H1 (cell line): ENCODE data around the gene RFLNA.

Source experiments
- GABPA ChIP-seq: IDR thresholded peaks from 2 replicates; pipeline ENCODE4 v1.6.1; 2011; ENCODE audit warnings: mild to moderate bottlenecking, low read length, moderate library complexity, borderline replicate concordance; ENCODE audit not compliant: insufficient read depth
- HDAC6 ChIP-seq: IDR thresholded peaks from one replicate; pipeline ENCODE4 v1.7.1; 2012; ENCODE audit warnings: low read depth, mild to moderate bottlenecking, inconsistent platforms, low read length, moderate library complexity
- JUN ChIP-seq: IDR thresholded peaks from 2 replicates; pipeline ENCODE4 v1.6.1; 2011; ENCODE audit warnings: low read depth, mild to moderate bottlenecking, improper control_type of control experiment, low read length
- TF ChIP-seq, protein P1 (sequence below), 3 experiments: IDR thresholded peaks; 1 replicate in 2 of 3; 2 replicates in 1 of 3; pipeline versions ENCODE4 v1.5.1 to v1.6.1; 2011; ENCODE audit warnings: low read length in 3 of 3, mild to moderate bottlenecking in 3 of 3, inconsistent platforms in 2 of 3, low read depth in 1 of 3, moderate library complexity in 1 of 3; ENCODE audit not compliant: insufficient read depth in 1 of 3; ENCODE audit errors: control extremely low read depth in 1 of 3

DNA sequence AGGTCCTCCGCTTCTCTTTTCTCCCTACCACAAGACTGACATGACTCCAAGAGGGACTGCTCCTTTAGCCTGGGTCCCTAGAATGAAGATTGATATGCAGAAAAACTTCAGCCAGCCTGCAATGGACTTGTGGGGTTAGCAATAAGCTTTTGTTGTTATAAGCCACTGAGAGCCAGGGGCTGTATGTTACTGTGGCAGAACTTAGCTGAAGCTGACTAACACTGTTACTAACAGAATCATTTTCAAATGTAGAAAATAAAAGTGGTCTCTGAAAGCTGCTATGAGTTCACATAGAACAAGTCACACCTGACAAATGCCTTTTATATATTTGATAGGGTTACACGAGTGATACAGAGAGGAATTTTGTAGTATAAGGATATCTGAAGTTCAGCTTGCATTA is 13.6 kb upstream of the RFLNA start:
- TF ChIP-seq GABPA, result no peak
- TF ChIP-seq, protein P1, sequence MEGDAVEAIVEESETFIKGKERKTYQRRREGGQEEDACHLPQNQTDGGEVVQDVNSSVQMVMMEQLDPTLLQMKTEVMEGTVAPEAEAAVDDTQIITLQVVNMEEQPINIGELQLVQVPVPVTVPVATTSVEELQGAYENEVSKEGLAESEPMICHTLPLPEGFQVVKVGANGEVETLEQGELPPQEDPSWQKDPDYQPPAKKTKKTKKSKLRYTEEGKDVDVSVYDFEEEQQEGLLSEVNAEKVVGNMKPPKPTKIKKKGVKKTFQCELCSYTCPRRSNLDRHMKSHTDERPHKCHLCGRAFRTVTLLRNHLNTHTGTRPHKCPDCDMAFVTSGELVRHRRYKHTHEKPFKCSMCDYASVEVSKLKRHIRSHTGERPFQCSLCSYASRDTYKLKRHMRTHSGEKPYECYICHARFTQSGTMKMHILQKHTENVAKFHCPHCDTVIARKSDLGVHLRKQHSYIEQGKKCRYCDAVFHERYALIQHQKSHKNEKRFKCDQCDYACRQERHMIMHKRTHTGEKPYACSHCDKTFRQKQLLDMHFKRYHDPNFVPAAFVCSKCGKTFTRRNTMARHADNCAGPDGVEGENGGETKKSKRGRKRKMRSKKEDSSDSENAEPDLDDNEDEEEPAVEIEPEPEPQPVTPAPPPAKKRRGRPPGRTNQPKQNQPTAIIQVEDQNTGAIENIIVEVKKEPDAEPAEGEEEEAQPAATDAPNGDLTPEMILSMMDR (IDR thresholded peaks at IDR 0.05; ENCODE audit: control extremely low read depth in 1 of 3, insufficient read depth in 1 of 3, low read depth in 1 of 3, low read length in 3 of 3), result no peak
- TF ChIP-seq HDAC6, result no peak
- TF ChIP-seq JUN, result no peak
